Measurements from ENCODE around the gene ONECUT3. TPM values are rescaled to one million over a fixed set of nuclear protein-coding genes. Genes with fewer than 3 reads are reported as not detected.

ONECUT3 gene
- total RNA-seq, 1 experiment from 2014 or later = not detected

DNA sequence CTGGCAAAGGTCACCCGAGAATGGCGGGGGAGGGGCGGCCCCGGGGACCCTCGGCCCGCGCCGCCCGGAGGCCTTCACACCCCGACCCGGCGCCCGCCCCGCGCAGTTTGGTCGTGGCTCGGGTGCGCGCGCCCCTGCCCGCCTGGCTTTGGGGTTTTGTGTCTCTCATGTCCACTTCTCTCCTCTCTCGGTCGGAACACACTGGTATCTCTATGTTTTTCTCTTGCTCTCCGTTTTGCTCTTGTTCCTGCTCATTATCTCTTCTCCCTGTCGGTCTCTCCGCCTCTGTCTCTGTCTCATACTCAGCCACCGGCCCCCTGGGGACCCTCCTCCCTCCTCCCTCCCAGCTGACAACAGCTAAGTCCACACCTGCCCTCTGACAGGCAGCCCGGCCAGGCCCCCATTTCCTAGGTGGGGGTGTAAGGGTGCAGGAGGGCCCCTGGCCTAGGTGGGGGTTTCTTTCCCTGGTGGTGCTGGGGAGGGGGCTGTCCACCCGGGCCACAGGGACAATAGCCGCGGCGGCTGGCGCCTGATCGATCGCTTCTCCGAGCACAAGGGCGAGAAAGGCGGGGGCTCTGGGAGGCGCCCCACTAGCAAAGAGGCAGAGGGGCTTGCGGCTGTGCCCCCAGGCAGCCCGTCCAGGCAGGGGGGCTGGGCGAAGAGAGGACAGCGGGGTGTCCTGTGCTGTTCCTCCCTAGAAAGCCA lies 2.3 kb downstream of the ONECUT3 start:
- H3K9me3 Mint-ChIP-seq (ENCODE audit: unreplicated experiment) = no peaks in the 10 kb centered on the region
- H3K27me3 Mint-ChIP-seq (ENCODE audit: insufficient read depth, unreplicated experiment) = peaks cover 30% of the 10 kb centered on the region

GRCh38 chr19:1756264-1756663 lies 3.0 kb downstream of the ONECUT3 start:
- no peaks in the 10 kb centered on the region for H3K9me3 Mint-ChIP-seq (ENCODE audit: unreplicated experiment)
- POLR2A ChIA-PET = no interaction called here
- H3K27me3 Mint-ChIP-seq (ENCODE audit: insufficient read depth, unreplicated experiment) = peaks cover 33% of the 10 kb centered on the region
- CTCF ChIA-PET = no interaction called here
- H3K4me3 Mint-ChIP-seq (ENCODE audit: unreplicated experiment) = no peak overlapping the region
- DNase-seq = no peak
- peaks cover 6% of the 10 kb centered on the region for H3K36me3 Mint-ChIP-seq (ENCODE audit: insufficient read depth, unreplicated experiment)
- BruUV-seq (replicated peaks) = no TSS peak
- H3K9me3 ChIP-seq = no peaks in the 10 kb centered on the region
- H3K4me3 ChIP-seq (ENCODE audit: low read depth, low read length) = no peak overlapping the region
- H3K4me1 Mint-ChIP-seq (ENCODE audit: low read depth, unreplicated experiment) = peaks cover 7% of the 10 kb centered on the region
- peaks cover 2% of the 10 kb centered on the region for H3K27me3 ChIP-seq (replicated peaks; ENCODE audit: control insufficient read depth, insufficient read depth, low read length)
- no peaks in the 10 kb centered on the region for H3K36me3 ChIP-seq (ENCODE audit: control insufficient read depth, insufficient read depth, low read length)
- intact Hi-C loops (cut with micrococcal nuclease; ENCODE audit: unreplicated experiment) = no loop called here
- TF ChIP-seq, protein P1, sequence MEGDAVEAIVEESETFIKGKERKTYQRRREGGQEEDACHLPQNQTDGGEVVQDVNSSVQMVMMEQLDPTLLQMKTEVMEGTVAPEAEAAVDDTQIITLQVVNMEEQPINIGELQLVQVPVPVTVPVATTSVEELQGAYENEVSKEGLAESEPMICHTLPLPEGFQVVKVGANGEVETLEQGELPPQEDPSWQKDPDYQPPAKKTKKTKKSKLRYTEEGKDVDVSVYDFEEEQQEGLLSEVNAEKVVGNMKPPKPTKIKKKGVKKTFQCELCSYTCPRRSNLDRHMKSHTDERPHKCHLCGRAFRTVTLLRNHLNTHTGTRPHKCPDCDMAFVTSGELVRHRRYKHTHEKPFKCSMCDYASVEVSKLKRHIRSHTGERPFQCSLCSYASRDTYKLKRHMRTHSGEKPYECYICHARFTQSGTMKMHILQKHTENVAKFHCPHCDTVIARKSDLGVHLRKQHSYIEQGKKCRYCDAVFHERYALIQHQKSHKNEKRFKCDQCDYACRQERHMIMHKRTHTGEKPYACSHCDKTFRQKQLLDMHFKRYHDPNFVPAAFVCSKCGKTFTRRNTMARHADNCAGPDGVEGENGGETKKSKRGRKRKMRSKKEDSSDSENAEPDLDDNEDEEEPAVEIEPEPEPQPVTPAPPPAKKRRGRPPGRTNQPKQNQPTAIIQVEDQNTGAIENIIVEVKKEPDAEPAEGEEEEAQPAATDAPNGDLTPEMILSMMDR (IDR thresholded peaks at IDR 0.05; ENCODE audit: insufficient read depth in 1 of 2, low read depth in 1 of 2, low read length in 1 of 2, severe bottlenecking in 1 of 2, unreplicated experiment in 1 of 2) = no peak
- H3K27ac Mint-ChIP-seq (ENCODE audit: unreplicated experiment) = no peak overlapping the region
- H3K4me1 ChIP-seq = peaks cover 2% of the 10 kb centered on the region; the same call in 1 of the 2 replicates

More for the DNA sequence above, 2.3 kb downstream of the ONECUT3 start:
- ChIA-PET CTCF (no interaction called here), POLR2A (no interaction called here)
- Histone ChIP-seq H3K9me3 (no peaks in the 10 kb centered on the region), H3K4me3 (ENCODE audit: low read depth, low read length) (no peak overlapping the region), H3K36me3 (ENCODE audit: control insufficient read depth, insufficient read depth, low read length) (no peaks in the 10 kb centered on the region), H3K4me1 (peaks cover 2% of the 10 kb centered on the region; the same call in 1 of the 2 replicates), H3K27me3 (replicated peaks; ENCODE audit: control insufficient read depth, insufficient read depth, low read length) (peaks cover 4% of the 10 kb centered on the region)
- no peak overlapping the region for H3K27ac Mint-ChIP-seq (ENCODE audit: unreplicated experiment)
- TF ChIP-seq, protein P1 (IDR thresholded peaks at IDR 0.05; ENCODE audit: insufficient read depth in 1 of 2, low read depth in 1 of 2, low read length in 1 of 2, severe bottlenecking in 1 of 2, unreplicated experiment in 1 of 2) = no peak
- intact Hi-C loops (cut with micrococcal nuclease; ENCODE audit: unreplicated experiment) = no loop called here
- no peak for DNase-seq
- peak overlapping the region; percentile 57 for H3K4me3 Mint-ChIP-seq (ENCODE audit: unreplicated experiment)
- H3K36me3 Mint-ChIP-seq (ENCODE audit: insufficient read depth, unreplicated experiment) = peaks cover 6% of the 10 kb centered on the region
- no TSS peak for BruUV-seq (replicated peaks)
- peaks cover 7% of the 10 kb centered on the region for H3K4me1 Mint-ChIP-seq (ENCODE audit: low read depth, unreplicated experiment)

GRCh38 chr19:1756705-1757465 lies 3.6 kb downstream of the ONECUT3 start:
- peaks cover 6% of the 10 kb centered on the region for H3K36me3 Mint-ChIP-seq (ENCODE audit: insufficient read depth, unreplicated experiment)
- H3K4me1 Mint-ChIP-seq (ENCODE audit: low read depth, unreplicated experiment) = peaks cover 7% of the 10 kb centered on the region
- intact Hi-C loops (cut with micrococcal nuclease; ENCODE audit: unreplicated experiment) = no loop called here
- no TSS peak for BruUV-seq (replicated peaks)
- CTCF ChIA-PET = interaction anchor here (0.6 kb wide), 1 partner anchor 941 kb away, joined by 3 read pairs; no protein-coding TSS in a partner anchor
- TF ChIP-seq, protein P1 (IDR thresholded peaks at IDR 0.05; ENCODE audit: insufficient read depth in 1 of 2, low read depth in 1 of 2, low read length in 1 of 2, severe bottlenecking in 1 of 2, unreplicated experiment in 1 of 2) = no peak
- Histone ChIP-seq H3K9me3 (no peaks in the 10 kb centered on the region), H3K36me3 (ENCODE audit: control insufficient read depth, insufficient read depth, low read length) (no peaks in the 10 kb centered on the region), H3K27me3 (replicated peaks; ENCODE audit: control insufficient read depth, insufficient read depth, low read length) (peaks cover 2% of the 10 kb centered on the region), H3K4me3 (ENCODE audit: low read depth, low read length) (no peak overlapping the region), H3K4me1 (peaks cover 2% of the 10 kb centered on the region; the same call in 1 of the 2 replicates)
- no peaks in the 10 kb centered on the region for H3K9me3 Mint-ChIP-seq (ENCODE audit: unreplicated experiment)
- no peak for DNase-seq
- peaks cover 36% of the 10 kb centered on the region for H3K27me3 Mint-ChIP-seq (ENCODE audit: insufficient read depth, unreplicated experiment)
- H3K4me3 Mint-ChIP-seq (ENCODE audit: unreplicated experiment) = peak overlapping the region; percentile 53
- H3K27ac Mint-ChIP-seq (ENCODE audit: unreplicated experiment) = no peak overlapping the region
- POLR2A ChIA-PET = no interaction called here
